VCaP (cell line): ENCODE results near the gene BGN.

Source experiments
- H3K27ac ChIP-seq: fragments of 450-650 bp; 2 replicates; pipeline ENCODE4 v1.5.1; 2017
- CTCF ChIP-seq: fragments of 450-650 bp; conservative IDR thresholded peaks from 2 replicates; pipeline ENCODE4 v1.5.1; 2017; ENCODE audit warnings: mild to moderate bottlenecking, moderate library complexity

The BGN gene

GRCh38 chrX:153544727-153545126 is 49.9 kb downstream of the BGN start:
- H3K27ac ChIP-seq, result no peak overlapping the region
- no peak for TF ChIP-seq CTCF

- no peak overlapping the region for H3K27ac ChIP-seq
- no peak for TF ChIP-seq CTCF
Observed at GRCh38 chrX:153546386-153546785, 51.6 kb downstream of the BGN start.

- no peak for TF ChIP-seq CTCF
- no peak overlapping the region for H3K27ac ChIP-seq
Observed at GRCh38 chrX:153547195-153547594, 52.4 kb downstream of the BGN start.

- TF ChIP-seq CTCF, result no peak
Observed at GRCh38 chrX:153549231-153549630, 54.5 kb downstream of the BGN start.

GRCh38 chrX:153549807-153550206 is 55.0 kb downstream of the BGN start:
- TF ChIP-seq CTCF, result no peak
- no peak overlapping the region for H3K27ac ChIP-seq

More at GRCh38 chrX:153549231-153549630, 54.5 kb downstream of the BGN start:
- H3K27ac ChIP-seq, result no peak overlapping the region

GRCh38 chrX:153551135-153551534 is 56.4 kb downstream of the BGN start:
- no peak overlapping the region for H3K27ac ChIP-seq
- no peak for TF ChIP-seq CTCF

GRCh38 chrX:153554519-153555167 is 59.9 kb downstream of the BGN start:
- H3K27ac ChIP-seq, result no peak overlapping the region
- TF ChIP-seq CTCF, result peak; percentile 79
